PFSK-1 (cell line): ENCODE results near the gene SPTBN1.

Source experiments
- POLR2AphosphoS5 ChIP-seq: IDR thresholded peaks from 2 replicates; pipeline ENCODE4 v1.6.1; 2012; ENCODE audit warnings: low read depth, mild to moderate bottlenecking, control low read depth, low read length, moderate library complexity
- SIN3A ChIP-seq: IDR thresholded peaks from 2 replicates; pipeline ENCODE4 v1.6.1; 2012; ENCODE audit warnings: mild to moderate bottlenecking, low read length, moderate library complexity, borderline replicate concordance; ENCODE audit not compliant: insufficient read depth
- TAF1 ChIP-seq: IDR thresholded peaks from 2 replicates; pipeline ENCODE4 v1.6.1; 2012; ENCODE audit warnings: low read length, control low read depth, borderline replicate concordance; ENCODE audit not compliant: insufficient read depth
- TF ChIP-seq, protein P1 (sequence below), 2 experiments: IDR thresholded peaks; 2 replicates each; pipeline versions ENCODE4 v1.6.1 to v1.8.0; 2011 to 2012; ENCODE audit warnings: low read depth in 2 of 2, low read length in 2 of 2, control low read depth in 1 of 2, inconsistent platforms in 1 of 2, mild to moderate bottlenecking in 1 of 2, moderate library complexity in 1 of 2; ENCODE audit not compliant: insufficient read depth in 1 of 2

DNA sequence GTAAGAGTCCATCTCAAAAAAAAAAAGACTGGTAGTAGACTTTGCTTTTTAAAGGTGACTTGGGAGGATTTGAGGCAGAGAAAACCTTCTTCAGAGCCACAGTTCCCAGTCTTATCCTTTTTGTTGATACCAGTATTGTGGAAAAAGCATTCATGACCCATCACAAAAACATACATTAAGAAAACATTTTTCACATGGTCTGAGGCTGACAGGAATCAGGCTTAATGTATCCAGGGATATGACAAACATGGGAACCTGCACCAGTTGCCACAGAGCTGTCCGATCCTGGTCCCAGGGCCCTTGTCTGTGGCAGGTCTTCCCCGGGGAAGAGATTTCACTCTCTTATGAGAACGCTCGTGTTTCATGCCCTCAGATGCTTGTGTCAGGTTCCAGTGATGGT, 21.8 kb downstream of the SPTBN1 start:
- no peak for TF ChIP-seq TAF1
- TF ChIP-seq POLR2AphosphoS5: no peak
- TF ChIP-seq, protein P1, sequence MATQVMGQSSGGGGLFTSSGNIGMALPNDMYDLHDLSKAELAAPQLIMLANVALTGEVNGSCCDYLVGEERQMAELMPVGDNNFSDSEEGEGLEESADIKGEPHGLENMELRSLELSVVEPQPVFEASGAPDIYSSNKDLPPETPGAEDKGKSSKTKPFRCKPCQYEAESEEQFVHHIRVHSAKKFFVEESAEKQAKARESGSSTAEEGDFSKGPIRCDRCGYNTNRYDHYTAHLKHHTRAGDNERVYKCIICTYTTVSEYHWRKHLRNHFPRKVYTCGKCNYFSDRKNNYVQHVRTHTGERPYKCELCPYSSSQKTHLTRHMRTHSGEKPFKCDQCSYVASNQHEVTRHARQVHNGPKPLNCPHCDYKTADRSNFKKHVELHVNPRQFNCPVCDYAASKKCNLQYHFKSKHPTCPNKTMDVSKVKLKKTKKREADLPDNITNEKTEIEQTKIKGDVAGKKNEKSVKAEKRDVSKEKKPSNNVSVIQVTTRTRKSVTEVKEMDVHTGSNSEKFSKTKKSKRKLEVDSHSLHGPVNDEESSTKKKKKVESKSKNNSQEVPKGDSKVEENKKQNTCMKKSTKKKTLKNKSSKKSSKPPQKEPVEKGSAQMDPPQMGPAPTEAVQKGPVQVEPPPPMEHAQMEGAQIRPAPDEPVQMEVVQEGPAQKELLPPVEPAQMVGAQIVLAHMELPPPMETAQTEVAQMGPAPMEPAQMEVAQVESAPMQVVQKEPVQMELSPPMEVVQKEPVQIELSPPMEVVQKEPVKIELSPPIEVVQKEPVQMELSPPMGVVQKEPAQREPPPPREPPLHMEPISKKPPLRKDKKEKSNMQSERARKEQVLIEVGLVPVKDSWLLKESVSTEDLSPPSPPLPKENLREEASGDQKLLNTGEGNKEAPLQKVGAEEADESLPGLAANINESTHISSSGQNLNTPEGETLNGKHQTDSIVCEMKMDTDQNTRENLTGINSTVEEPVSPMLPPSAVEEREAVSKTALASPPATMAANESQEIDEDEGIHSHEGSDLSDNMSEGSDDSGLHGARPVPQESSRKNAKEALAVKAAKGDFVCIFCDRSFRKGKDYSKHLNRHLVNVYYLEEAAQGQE (IDR thresholded peaks at IDR 0.05; ENCODE audit: insufficient read depth in 1 of 2, low read depth in 2 of 2, low read length in 2 of 2): no peak
- TF ChIP-seq SIN3A: no peak
